K562 (cell line): ENCODE results near the gene ADRM1. TPM values are rescaled to one million over a fixed set of nuclear protein-coding genes. Genes with fewer than 3 reads are reported as not detected.

ENCODE experiments used
- ADNP ChIP-seq: fragments of 200-800 bp; sonication (Bioruptor generic); IDR thresholded peaks from 2 replicates; pipeline ENCODE4 v1.6.1; 2016; ENCODE audit warnings: missing genetic modification characterization, missing compliant biosample characterization
- CBX5 ChIP-seq: IDR thresholded peaks from 2 replicates; pipeline ENCODE4 v1.6.1; 2014; ENCODE audit warnings: low read depth, borderline replicate concordance
- FOS ChIP-seq: IDR thresholded peaks from 3 replicates; pipeline ENCODE4 v1.6.1; 2011; ENCODE audit not compliant: insufficient read length; ENCODE audit errors: extremely low read depth
- MAX ChIP-seq: sonication (generic); formaldehyde crosslinking; IDR thresholded peaks from 2 replicates; pipeline ENCODE4 v1.9.0; 2022; ENCODE audit warnings: mild to moderate bottlenecking, missing genetic modification reagents
- RCOR1 ChIP-seq, 2 experiments: IDR thresholded peaks; 2 replicates each; pipeline ENCODE4 v1.6.1; 2012; ENCODE audit warnings: low read depth in 2 of 2, low read length in 2 of 2, borderline replicate concordance in 1 of 2, improper control_type of control experiment in 1 of 2
- SNAPC5 ChIP-seq: fragments of 250-450 bp; sonication (Bioruptor Pico); IDR thresholded peaks from 2 replicates; pipeline ENCODE4 v1.8.0; 2021; ENCODE audit warnings: moderate library complexity, mild to moderate bottlenecking, inconsistent platforms
- TCF3 ChIP-seq: sonication (generic); formaldehyde crosslinking; IDR thresholded peaks from 2 replicates; pipeline ENCODE4 v1.4.0; 2020; ENCODE audit warnings: mild to moderate bottlenecking, missing genetic modification reagents
- TCFL5 ChIP-seq: fragments of 250-450 bp; sonication (Bioruptor Pico); conservative IDR thresholded peaks from 2 replicates; pipeline ENCODE4 v1.6.1; 2021; ENCODE audit warnings: mild to moderate bottlenecking, moderate library complexity, matching md5 sums
- ZNF696 ChIP-seq: fragments of 250-450 bp; sonication (Bioruptor Pico); conservative IDR thresholded peaks from 2 replicates; pipeline ENCODE4 v1.4.0; 2020; ENCODE audit warnings: mild to moderate bottlenecking, moderate library complexity
- polyA plus RNA-seq, 8 experiments: library from polyadenylated mRNA; depleted of rRNA in 4 of 8; stranded (reverse) in 5 of 8; unstranded in 3 of 8; fragments of >200 nt; fragmentation: Nextera tagmentation in 2 of 8; fragmentation: Illumina TruSeq in 1 of 8; extraction: Ambion mirVana in 2 of 8; extraction: Trizol in 1 of 8; gene quantifications; 2 replicates each; pipeline versions ENCODE4 v1.2.1 to v1.2.3, GENCODE V29; 2011 to 2014; ENCODE audit warnings: inconsistent platforms in 1 of 8, missing spikeins in 1 of 8
- total RNA-seq, 7 experiments: library from RNA; depleted of rRNA in 6 of 7; stranded (reverse); fragments of >200 nt in 6 of 7; fragmentation: Illumina TruSeq in 2 of 7; extraction: Trizol in 2 of 7; gene quantifications; 2 replicates each; pipeline versions ENCODE4 v1.2.1 to v1.2.3, GENCODE V29; 2011 to 2021; ENCODE audit warnings: low replicate concordance in 1 of 7
- TF ChIP-seq, protein P1 (sequence below): fragments of 250-450 bp; sonication (Bioruptor Pico); IDR thresholded peaks from 2 replicates; pipeline ENCODE4 v1.5.0; 2020; ENCODE audit warnings: mild to moderate bottlenecking, borderline replicate concordance

ADRM1 gene
- total and polyA plus RNA-seq, 9 of the 15 experiments (the other 6 are each of a cell fraction or from before 2014, with no cell fraction given) = 5.0 to 223 (median 67.4) TPM

- TF ChIP-seq MAX (CRISPR knock-in tag) (peak; percentile 60), TCFL5 (CRISPR knock-in tag) (no peak), CBX5 (no peak), ADNP (tag) (no peak), SNAPC5 (CRISPR knock-in tag) (no peak), RCOR1 (IDR thresholded peaks at IDR 0.05; ENCODE audit: borderline replicate concordance in 1 of 2, low read depth in 2 of 2, low read length in 2 of 2) (no peak), ZNF696 (no peak), TCF3 (CRISPR knock-in tag) (peak; percentile 83), FOS (no peak)
- TF ChIP-seq, protein P1, sequence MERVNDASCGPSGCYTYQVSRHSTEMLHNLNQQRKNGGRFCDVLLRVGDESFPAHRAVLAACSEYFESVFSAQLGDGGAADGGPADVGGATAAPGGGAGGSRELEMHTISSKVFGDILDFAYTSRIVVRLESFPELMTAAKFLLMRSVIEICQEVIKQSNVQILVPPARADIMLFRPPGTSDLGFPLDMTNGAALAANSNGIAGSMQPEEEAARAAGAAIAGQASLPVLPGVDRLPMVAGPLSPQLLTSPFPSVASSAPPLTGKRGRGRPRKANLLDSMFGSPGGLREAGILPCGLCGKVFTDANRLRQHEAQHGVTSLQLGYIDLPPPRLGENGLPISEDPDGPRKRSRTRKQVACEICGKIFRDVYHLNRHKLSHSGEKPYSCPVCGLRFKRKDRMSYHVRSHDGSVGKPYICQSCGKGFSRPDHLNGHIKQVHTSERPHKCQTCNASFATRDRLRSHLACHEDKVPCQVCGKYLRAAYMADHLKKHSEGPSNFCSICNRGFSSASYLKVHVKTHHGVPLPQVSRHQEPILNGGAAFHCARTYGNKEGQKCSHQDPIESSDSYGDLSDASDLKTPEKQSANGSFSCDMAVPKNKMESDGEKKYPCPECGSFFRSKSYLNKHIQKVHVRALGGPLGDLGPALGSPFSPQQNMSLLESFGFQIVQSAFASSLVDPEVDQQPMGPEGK (CRISPR knock-in tag) = no peak
Measured at GRCh38 chr20:62274332-62274950, 28.4 kb upstream of the ADRM1 start (continued).
